NCI-H82 treated with DMSO at 0.1 percent for 48 hours (cell line): ENCODE measurements around the gene CEP164.
A peak's percentile ranks its signal among the peaks of the same experiment; 100 is the strongest.

ENCODE experiments used
- DNase-seq: peaks from one replicate; lab custom pipeline; 2025; ENCODE audit not compliant: unreplicated experiment; lab: John Stamatoyannopoulos, UW

Gene CEP164

DNA sequence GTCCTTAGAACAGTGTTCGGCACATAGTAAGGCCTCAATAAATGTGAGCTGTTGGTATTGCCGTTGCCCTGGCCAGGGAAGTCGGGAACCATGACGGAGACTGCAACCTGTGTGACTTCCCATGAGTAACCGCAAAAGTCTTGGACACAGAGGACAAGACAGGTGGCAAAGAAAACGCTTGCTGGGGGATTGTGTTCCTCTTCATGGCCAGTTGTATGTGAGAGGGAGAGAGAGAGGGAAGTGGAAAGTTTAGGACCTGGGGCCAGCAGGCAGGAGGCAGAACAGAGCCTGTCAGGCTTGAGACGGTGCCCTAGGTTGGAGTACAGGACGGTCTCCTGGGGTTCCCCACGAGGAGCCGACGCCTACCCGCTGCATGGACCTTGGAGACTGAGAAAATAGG lies 90.2 kb downstream of the CEP164 start:
- no peak for DNase-seq

DNA sequence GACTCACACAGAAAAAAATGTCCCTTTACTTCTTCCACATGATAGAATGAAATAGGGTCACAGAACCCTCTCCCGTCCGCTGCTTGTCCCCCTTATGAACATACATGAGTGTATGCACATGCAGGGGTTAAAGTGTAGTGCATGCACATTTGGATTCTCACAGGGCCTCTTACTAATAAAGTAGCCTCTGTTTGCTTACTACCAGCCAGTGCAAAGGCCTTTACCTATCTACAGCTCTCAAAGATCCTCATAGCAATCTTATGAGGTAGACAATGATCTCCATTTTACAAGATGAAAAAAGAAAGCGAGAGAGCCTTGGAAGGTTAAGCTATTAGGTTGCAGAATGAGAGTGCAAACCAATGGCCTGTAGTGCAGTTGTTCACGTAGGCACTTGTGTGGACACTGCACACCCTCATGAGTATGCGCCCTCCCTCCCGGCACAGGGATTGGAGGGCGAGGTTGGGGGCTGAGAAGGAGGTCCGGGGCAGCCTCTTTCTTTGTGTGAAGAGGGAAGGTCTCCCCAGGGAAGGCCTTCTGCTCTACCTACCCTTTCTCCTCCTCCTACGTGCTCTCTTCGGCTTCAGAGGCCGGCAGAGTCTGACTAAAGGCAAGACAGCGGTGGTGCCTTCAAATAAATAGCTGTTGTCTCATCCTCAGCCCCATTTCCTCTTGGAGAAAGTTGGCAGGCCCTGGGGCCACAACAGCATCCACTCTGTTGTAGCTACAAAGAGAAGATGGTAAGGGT lies 91.3 kb downstream of the CEP164 start:
- DNase-seq, result no peak

DNA sequence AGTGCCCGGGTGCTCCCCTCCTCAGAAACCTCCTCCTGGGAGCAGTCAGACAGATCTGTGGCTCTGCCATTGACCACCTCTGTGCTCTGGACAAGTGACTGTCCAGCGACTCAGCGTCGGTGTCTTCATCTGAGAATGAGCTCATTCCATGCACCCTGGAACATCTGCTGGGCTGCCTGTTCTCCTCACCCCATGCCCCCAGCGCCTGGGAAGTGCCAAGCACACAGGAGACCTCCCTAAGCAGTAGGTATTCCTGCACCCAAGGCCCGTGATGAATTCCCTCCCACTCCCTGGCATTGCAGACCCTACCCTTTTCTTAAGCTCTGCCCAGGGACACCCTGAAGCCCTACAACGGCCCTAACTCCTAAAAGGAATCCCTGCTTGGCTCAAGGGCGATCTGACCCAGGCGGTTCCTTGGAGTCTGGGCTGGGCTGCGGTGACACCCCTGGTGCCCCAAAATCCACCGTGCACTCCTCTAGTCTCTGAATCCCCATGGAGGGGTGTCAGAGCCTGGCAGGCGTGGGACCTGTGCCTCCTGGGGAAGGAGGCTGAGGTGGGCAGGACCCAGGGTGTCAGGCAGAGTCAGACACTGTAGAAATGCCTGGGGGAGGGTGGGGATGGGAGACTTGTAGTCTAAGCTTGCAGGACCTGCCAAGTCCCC lies 92.0 kb downstream of the CEP164 start:
- no peak for DNase-seq

DNA sequence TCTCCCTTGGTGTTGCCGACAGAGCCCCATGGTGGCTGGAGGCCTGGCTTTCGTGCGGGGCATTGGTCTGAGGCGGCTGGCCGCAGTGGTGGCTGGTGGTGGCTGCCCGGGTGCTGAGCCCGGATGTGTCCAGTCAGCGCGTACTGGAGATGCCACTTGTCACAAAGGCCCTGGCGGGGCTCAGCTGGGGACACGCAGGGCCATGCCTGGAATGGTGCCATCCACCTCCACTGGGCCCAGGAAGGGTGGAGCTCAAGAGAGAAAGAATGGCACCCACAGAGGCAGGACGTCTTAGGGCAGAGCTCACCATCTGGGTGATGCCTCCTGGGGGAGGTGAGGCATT lies 92.5 kb downstream of the CEP164 start:
- no peak for DNase-seq

DNA sequence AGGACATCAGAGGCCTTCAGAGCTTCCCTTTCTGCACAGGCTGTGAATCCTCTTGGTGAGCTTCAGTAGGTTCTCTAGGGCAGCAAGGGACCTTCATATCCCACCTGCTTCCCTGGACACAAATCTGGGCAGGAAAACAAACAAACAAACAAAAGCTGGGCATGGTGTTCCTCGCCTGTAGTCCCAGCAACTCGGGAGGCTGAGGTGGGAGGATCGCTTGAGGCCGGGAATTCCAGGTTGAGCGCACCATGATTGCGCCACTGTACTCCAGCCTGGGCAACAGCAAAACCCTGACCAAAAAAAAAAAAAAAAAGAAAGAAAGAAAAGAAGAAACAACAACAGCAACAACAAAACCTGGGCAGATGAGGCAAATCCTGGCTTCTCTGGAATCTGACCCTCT lies 92.9 kb downstream of the CEP164 start:
- DNase-seq, result no peak

DNA sequence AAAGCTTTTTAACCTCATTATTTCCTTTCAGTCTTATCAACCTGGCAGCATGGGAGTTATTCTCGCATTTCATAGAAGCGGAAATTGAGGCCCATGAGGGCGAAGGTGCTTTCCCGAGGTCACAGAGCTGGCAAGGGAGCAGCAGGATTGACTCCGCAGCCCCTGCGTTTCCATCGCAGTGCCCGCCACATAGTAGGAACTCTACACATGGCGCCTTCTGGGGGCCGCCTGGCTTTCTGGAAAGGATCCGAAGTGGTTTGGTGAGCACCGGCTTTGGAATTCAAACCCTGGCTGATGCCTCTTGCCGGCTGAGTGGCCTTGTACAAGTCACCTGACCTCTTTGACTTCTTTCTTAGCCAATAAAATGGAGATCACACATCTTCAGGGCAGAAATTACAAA lies 93.4 kb downstream of the CEP164 start:
- DNase-seq, result no peak

DNA sequence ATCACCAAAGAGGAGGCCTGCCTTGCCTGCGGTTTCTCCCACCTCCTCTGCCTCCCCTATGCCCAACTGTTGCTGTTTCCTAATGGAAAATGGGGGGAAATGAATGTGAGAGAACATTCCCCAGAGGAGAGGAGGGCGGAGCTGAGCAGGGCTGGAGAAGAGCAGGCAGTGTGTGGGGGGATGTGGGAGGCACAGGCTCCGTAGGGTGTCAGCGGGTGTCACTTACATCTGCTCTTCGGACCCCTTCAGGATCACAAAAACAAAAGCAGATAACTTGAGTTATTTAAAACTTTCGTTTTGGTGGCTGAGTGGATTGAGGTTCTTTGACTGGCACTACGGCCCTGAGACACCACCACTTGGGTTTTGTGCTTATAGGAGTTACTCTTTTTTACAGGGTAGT lies 93.8 kb downstream of the CEP164 start:
- DNase-seq, result no peak

DNA sequence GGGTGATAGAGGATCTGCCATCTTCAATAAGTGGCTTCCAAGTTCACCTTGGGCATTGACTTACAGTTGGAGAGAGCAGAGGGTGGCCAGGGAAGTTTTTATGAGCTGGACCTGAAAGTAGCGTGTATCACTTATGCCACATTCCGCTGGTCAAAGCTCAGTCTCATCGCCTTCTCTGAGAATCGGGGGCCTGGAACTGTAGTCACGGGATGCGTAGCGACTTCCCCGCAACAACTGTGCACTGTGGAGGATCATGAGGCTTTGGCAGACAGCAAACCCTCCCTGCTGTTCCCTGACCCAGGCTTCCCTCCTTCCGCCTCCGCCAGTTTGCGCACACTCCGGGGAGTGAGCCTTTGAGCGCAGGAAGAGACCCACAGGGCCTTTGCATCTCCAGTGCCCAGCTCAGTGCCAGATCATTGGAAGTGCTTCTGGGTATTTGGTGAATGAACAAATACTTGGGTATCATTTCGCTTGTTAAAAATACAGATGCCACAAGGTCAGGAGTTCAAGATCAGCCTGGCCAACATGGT lies 95.5 kb downstream of the CEP164 start:
- no peak for DNase-seq

DNA sequence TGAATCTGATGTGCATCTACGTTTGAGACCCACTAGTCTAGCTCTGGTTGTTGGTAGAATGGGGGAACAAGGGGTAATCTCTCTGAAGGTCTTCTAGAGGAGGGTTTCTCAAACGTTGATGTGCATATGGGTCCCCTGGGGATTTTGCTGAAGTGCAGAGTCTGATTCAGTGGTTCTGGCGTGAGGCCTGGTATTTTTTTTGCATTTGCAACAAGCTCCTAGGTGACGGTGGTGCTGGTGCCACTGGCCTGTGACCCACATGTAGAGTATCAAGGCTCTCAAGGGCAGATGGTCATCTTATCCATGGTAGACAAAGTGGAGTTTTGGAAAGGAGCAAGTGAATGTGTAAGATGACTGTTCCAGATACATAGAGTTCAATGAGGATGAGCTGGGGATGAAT lies 97.1 kb downstream of the CEP164 start:
- DNase-seq, result no peak

DNA sequence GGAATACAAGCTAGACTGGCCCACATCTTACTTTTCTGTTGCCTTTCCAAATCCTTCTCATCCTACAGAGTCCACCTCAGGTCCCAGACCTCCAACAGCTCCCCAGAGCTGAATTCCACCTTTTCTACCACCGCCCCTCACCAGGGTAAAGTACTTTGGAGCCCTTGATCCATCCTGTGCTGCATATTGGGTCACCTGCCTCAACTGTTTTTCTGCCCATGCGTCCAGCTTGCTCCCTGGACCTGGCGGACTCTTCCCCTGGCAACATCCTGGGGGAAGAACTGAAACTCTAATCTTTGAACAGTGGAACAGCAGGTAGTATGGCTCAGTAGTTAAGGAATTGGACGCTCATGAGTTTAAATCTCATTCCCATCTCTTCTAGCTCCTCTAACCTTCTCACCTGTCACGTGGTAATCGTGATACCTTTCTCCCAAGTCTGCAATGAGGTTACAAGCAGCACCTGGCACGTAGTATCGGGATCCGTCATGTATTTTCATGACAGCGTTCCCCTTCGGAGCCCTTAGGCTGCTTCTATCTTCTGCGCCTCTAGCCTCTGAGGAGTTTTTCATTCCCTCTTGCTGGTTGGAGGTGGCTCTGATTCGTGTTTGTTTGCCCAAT lies 98.1 kb downstream of the CEP164 start:
- no peak for DNase-seq

DNA sequence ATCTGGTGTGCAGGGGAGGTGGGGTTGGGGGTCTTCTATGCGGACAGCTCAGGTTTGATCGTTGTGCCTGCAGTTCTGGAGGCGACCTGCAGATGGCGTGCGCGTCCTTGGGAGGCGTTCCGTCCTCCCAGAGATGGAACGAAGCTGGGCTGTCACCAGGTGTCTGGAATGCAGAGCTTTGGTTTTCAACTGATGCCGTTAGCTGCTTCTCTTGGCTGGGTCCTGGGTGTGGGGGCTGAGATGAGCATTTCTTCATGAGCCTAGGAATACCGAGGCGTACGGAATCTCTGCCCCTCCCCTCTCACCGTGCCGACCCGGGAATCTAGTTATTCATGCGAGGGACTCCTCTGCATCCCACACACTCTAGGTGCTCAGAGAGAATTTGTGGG lies 98.6 kb downstream of the CEP164 start:
- DNase-seq, result peak; percentile 49

DNA sequence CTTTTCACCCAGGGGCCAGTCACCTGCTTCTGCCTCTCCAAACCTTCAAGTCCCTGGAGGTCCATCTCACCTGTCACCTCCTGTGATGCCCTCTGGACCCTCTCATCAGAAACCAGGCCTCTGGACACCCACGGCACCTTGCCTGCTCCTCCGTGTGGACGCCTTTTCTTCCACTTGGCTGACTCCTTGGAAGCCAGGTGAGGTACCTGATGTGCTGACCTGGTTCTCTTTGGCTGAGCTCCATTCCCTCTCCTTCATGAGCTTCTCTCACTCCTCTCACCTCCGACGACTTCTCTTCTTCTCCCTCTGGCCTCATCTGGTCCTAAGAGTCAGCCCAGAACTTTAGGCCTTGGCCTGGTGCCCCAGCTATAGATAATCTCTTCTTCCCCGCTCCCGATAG lies 99.3 kb downstream of the CEP164 start:
- DNase-seq, result no peak

DNA sequence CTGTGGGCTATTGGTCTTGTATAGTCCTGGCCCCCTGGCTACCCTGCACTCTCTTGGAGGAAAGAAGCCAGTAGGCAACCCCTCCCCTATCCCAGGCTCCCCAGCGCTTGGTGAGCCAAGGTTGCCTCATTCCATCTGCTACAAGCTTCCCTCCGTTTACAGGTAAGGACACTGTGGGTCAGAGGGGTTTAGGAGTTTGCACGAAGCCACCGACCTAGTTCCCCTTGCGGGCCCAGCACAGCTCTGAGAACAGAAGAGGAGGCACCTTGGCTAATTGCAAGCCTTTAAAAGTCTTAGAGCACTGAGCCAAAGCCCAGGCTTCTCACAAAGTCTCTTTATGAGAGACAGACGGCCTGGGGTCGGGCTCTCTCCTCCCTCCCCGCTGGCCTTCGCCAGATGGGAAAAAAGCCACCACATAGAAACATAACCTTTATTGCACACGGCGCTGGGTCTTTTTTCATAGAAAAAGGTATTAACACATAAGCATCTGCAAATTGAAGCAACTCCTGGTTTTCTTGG lies 99.8 kb downstream of the CEP164 start:
- DNase-seq, result no peak

DNA sequence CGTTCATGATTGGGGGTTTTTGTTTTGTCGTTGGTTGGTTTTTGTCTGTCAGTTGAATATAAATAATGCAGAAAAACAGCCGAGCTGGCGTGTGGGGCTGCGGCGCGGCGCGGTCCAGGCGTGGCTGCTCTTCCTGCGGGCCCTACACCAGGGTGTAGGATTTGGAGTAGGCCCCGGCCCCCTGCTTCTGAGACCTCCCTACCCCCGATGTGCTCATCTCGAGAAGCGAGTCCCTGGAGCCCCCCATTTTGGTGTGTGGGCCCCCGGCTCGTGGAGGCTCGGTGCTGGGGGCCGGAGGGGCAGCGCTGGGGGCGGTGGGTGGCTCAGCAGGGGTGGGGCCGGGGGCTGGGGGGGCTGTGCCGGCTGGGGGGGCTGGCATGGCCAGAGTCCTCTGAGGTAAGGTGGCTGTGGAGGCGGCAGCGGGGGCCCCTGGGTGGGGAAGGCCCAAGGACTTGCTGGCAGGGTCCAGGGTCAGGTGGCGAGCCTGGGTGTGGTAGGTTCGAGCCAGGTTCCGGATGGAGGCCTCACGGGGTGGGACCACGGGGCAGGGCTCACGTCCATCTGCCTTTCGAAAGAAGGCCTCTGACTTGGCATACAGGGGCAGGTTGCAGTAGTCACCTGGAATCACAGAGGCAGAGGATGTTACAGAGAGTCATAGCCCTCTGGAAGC lies 100.7 kb downstream of the CEP164 start:
- no peak for DNase-seq

DNA sequence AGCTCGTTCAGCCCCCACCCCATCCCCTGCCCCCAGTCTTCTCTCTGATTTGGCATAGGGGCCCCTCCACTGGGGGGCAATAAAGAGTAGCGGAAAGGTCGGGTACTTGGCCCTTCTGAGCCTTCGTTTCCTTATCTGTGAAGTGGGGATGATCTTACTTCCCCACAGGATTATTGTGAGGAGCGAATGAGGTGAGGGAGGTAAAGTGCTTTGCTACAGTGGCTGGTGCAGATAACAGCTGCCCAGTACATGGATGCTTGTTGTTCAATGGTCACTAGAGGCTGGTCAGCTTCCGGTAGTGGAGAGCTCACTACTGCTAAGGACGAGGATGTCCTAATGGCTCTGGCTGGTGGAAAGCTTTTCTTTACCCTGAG lies 101.2 kb downstream of the CEP164 start:
- DNase-seq, result no peak

DNA sequence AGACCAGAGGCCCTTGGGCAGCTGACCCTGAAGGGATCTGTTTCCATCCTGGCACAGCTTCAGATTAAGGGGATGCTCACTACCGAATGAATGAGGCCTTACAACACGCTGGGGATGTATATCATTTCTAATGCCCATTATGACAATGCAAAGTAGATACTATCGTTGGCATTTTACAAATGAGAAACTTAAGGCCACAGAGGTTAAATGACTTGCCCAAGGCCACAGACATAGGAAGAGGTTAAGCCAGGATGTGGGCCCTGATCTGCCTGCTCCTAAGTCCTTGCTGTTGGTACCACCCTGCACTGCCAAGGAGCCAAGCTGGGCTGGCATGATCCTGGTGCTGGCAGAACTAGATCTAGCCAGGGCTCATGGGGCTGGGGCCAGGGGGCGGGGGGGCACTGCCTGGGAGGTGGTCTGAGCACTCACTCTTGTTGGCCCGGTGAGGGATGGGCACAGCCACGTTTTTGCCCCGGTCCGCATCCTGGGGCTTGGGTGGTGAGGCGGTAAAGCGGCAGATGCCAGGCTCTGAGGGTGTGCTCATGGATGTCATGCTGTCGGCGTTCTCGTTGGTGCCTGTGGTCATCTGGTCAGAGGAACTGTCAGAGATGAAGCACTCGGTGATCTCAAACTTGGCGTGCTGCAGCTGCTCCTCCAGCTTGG lies 102.8 kb downstream of the CEP164 start:
- DNase-seq, result no peak

DNA sequence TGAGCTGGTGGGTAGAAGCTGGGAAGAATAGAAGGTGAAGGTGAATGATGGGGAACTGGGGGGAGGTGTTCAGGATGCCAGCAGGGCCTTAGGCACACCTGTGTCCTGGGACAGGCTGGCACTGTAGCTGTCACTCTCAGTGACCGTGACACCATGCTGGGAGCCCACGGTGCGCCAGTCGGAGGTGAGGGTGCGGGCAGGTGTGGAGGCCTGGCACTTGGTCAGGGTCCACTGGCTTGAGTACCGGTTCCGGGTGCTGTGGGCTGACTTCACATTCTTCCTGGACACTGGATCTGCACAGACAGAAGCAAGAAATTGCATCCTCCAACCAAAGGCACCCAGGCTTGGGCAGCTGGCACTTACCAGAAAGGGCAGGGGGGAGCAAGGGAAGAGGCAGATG lies 103.8 kb downstream of the CEP164 start:
- no peak for DNase-seq

DNA sequence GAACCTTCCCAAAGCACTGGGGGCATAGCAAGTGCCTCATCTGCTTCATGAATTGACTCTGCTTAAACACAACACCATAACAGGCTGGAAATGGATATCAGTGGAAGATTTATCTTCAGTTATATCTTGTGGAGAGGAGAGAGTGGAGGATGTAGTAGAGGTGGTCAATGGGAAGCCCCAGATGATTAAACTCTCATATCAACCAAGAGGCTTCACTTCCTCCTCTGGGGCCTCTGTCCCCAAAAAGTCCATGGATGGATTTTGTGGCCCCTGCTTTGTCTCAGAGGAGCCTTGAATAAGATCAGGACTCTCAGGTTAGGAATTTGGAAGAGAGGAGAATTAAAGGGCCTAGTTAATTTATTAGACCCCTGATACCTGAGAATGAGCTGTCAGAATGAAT lies 106.1 kb downstream of the CEP164 start:
- no peak for DNase-seq

DNA sequence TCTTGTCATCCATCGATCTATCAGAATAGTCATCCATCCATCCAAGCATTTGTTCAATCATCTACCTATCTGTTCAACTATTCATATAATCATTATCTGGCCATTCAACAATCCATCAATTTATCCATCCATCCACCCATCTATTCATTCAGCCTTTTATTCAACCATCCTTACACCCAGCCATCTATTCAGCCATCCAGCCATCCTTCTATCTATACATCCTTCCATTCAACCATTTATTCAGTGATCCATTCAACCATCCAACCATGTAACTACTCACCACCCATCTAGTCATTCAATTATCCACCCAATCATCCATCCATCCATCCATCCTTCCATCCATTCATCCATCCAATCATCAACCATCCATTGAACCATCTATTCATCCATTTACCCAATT lies 106.8 kb downstream of the CEP164 start:
- no peak for DNase-seq

DNA sequence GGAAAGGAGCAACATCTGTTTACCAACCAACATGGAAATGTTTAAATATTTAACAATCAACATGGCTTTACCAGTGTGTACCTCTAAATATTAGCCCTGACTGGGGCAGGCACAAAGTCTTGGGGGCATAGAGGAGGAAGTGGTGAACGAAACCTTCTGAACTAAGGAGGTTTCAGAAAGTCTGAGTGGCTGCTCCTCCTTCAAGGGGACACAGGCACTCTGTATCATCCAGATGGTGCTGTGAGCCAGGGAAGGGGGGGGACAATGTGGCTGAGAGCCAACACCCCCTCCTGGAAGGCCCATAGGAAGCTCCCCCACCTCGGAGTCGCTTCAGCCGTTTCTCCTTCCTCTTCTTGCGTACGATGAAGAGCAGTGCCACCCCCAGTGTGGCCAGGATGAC lies 107.7 kb downstream of the CEP164 start:
- no peak for DNase-seq
